Neural cell (in vitro differentiated cells): ENCODE results near the gene AFDN. TPM values are rescaled to one million over a fixed set of nuclear protein-coding genes. Genes with fewer than 3 reads are reported as not detected.

Experiments used
- H2AFZ ChIP-seq: fragments of 200-600, 300-800 bp; sonication (generic), shearing (Covaris generic); 2 replicates; pipeline ENCODE4 v1.6.0; 2014; ENCODE audit warnings: low read depth, mild to moderate bottlenecking, antibody characterized with exemption, low read length, moderate library complexity
- H3F3A ChIP-seq: fragments of 200-600 bp; shearing (Covaris generic); 2 replicates; pipeline ENCODE4 v1.6.1; 2016; ENCODE audit warnings: mild to moderate bottlenecking, moderate library complexity, mixed read lengths, antibody characterized with exemption, low read length; ENCODE audit not compliant: insufficient read depth, poor library complexity, severe bottlenecking
- H3K27ac ChIP-seq: fragments of 200-600, 300-800 bp; sonication (generic), shearing (Covaris generic); 2 replicates; pipeline ENCODE4 v1.5.1; 2014; ENCODE audit warnings: mild to moderate bottlenecking, low read length, moderate library complexity
- H3K27me3 ChIP-seq: fragments of 300-800, 200-600 bp; sonication (generic), shearing (Covaris generic); 2 replicates; pipeline ENCODE4 v1.6.0; 2014; ENCODE audit warnings: mild to moderate bottlenecking, low read depth, low read length, moderate library complexity; ENCODE audit not compliant: insufficient read depth
- H3K36me3 ChIP-seq: fragments of 300-800, 200-600 bp; sonication (generic), shearing (Covaris generic); 2 replicates; pipeline ENCODE4 v1.5.1; 2014; ENCODE audit warnings: mild to moderate bottlenecking, antibody characterized with exemption, low read length, moderate library complexity; ENCODE audit not compliant: insufficient read depth
- H3K4me2 ChIP-seq: fragments of 300-800, 200-600 bp; sonication (generic), shearing (Covaris generic); 2 replicates; pipeline ENCODE4 v1.6.0; 2014; ENCODE audit warnings: mild to moderate bottlenecking, low read length
- H3K4me3 ChIP-seq: fragments of 300-800, 200-600 bp; sonication (generic), shearing (Covaris generic); 2 replicates; pipeline ENCODE4 v1.5.1; 2014; ENCODE audit warnings: mild to moderate bottlenecking, low read length, moderate library complexity
- H3K79me2 ChIP-seq: fragments of 200-600 bp; shearing (Covaris generic); replicated peaks from 2 replicates; pipeline ENCODE4 v1.6.0; 2014; ENCODE audit warnings: mild to moderate bottlenecking, low read length, moderate library complexity; ENCODE audit not compliant: insufficient read depth
- H3K9ac ChIP-seq: fragments of 300-800, 200-600 bp; sonication (generic), shearing (Covaris generic); 2 replicates; pipeline ENCODE4 v1.6.1; 2016; ENCODE audit warnings: mild to moderate bottlenecking, low read length, mixed read lengths
- H3K9me2 ChIP-seq: fragments of 200-600 bp; shearing (Covaris generic); 2 replicates; pipeline ENCODE4 v1.6.1; 2016; ENCODE audit warnings: mild to moderate bottlenecking, low read length, mixed read lengths; ENCODE audit not compliant: insufficient read depth
- H3K9me3 ChIP-seq: fragments of 200-600, 300-800 bp; sonication (generic), shearing (Covaris generic); 2 replicates; pipeline ENCODE4 v1.6.1; 2016; ENCODE audit warnings: mild to moderate bottlenecking, mixed run types, low read length, moderate library complexity, mixed read lengths
- H4K20me1 ChIP-seq: fragments of 200-600 bp; shearing (Covaris generic); 2 replicates; pipeline ENCODE4 v1.6.1; 2016; ENCODE audit warnings: mild to moderate bottlenecking, mixed run types; ENCODE audit not compliant: insufficient read depth
- CTCF ChIP-seq: fragments of 450-650 bp; IDR thresholded peaks from 2 replicates; pipeline ENCODE4 v1.5.1; 2014; ENCODE audit warnings: antibody characterized with exemption, mild to moderate bottlenecking, moderate library complexity; ENCODE audit not compliant: poor library complexity, severe bottlenecking
- EP300 ChIP-seq: fragments of 450-650 bp; conservative IDR thresholded peaks from 2 replicates; pipeline ENCODE4 v1.6.1; 2014; ENCODE audit warnings: antibody characterized with exemption, mild to moderate bottlenecking, moderate library complexity; ENCODE audit not compliant: poor library complexity, severe bottlenecking
- EZH2 ChIP-seq: fragments of 200-600, 300-800 bp; shearing (Covaris generic), sonication (generic); IDR thresholded peaks from 2 replicates; pipeline ENCODE4 v1.6.1; 2014; ENCODE audit warnings: antibody characterized with exemption, low read length, borderline replicate concordance, mild to moderate bottlenecking; ENCODE audit not compliant: insufficient read depth, poor library complexity, severe bottlenecking
- MXI1 ChIP-seq: fragments of 450-650 bp; conservative IDR thresholded peaks from 2 replicates; pipeline ENCODE4 v1.6.1; 2014; ENCODE audit warnings: antibody characterized with exemption, mild to moderate bottlenecking; ENCODE audit not compliant: poor library complexity, severe bottlenecking
- POLR2AphosphoS5 ChIP-seq: IDR thresholded peaks from 2 replicates; pipeline ENCODE4 v1.6.1; 2012
- RAD21 ChIP-seq: fragments of 450-650 bp; conservative IDR thresholded peaks from 2 replicates; pipeline ENCODE4 v1.6.1; 2014; ENCODE audit warnings: antibody characterized with exemption, mild to moderate bottlenecking, moderate library complexity
- REST ChIP-seq: IDR thresholded peaks from 2 replicates; pipeline ENCODE4 v1.6.1; 2012; ENCODE audit warnings: borderline replicate concordance
- SMC3 ChIP-seq: fragments of 450-650 bp; conservative IDR thresholded peaks from 2 replicates; pipeline ENCODE4 v1.6.1; 2014; ENCODE audit warnings: antibody characterized with exemption, mild to moderate bottlenecking, moderate library complexity; ENCODE audit not compliant: poor library complexity
- TAF1 ChIP-seq: IDR thresholded peaks from 2 replicates; pipeline ENCODE4 v1.6.1; 2012; ENCODE audit warnings: low read depth
- polyA plus RNA-seq: library from polyadenylated mRNA; depleted of rRNA; stranded (reverse); fragments of >200 nt; gene quantifications from 2 replicates; pipeline ENCODE4 v1.2.3, GENCODE V29; 2014

Gene AFDN
- polyA plus RNA-seq, 1 donor from 2014 or later, result 193 TPM

- H4K20me1 ChIP-seq, result no peaks in the 10 kb centered on the region
Measured at GRCh38 chr6:167987396-167988153, 160.9 kb downstream of the AFDN start.

GRCh38 chr6:167988154-167988495, 161.4 kb downstream of the AFDN start:
- Histone ChIP-seq H3K4me3 (no peak overlapping the region), H3K9me3 (no peaks in the 10 kb centered on the region), H3K79me2 (no peaks in the 10 kb centered on the region), H3K4me2 (no peak overlapping the region), H4K20me1 (no peaks in the 10 kb centered on the region), H3K27ac (no peak overlapping the region), H3K9ac (no peak overlapping the region), H3K36me3 (no peaks in the 10 kb centered on the region), H3K9me2 (no peaks in the 10 kb centered on the region), H2AFZ (no peak overlapping the region), H3K27me3 (no peaks in the 10 kb centered on the region), H3F3A (no peaks in the 10 kb centered on the region)
- TF ChIP-seq MXI1, result no peak
- TF ChIP-seq TAF1, result no peak
- TF ChIP-seq EP300, result no peak
- no peak for TF ChIP-seq POLR2AphosphoS5
- no peak for TF ChIP-seq REST
- no peak for TF ChIP-seq CTCF

More at GRCh38 chr6:167987396-167988153, 160.9 kb downstream of the AFDN start:
- Histone ChIP-seq H2AFZ (no peak overlapping the region), H3K36me3 (no peaks in the 10 kb centered on the region), H3K27me3 (no peaks in the 10 kb centered on the region), H3K4me3 (no peak overlapping the region), H3K79me2 (no peaks in the 10 kb centered on the region), H3K9me3 (no peaks in the 10 kb centered on the region), H3K9ac (no peak overlapping the region), H3K4me2 (no peak overlapping the region), H3F3A (no peaks in the 10 kb centered on the region), H3K27ac (no peak overlapping the region), H3K9me2 (no peaks in the 10 kb centered on the region)
- TF ChIP-seq POLR2AphosphoS5 (no peak), EZH2 (no peak), SMC3 (no peak), CTCF (no peak), RAD21 (no peak), MXI1 (no peak), REST (no peak), TAF1 (no peak), EP300 (no peak)
